ENCODE results near the gene DDT.

DDT gene

GRCh38 chr22:24010018-24010391 is 35.8 kb upstream of the DDT start:
- no peaks in the 10 kb centered on the region for H3K36me3 ChIP-seq (ENCODE audit: insufficient read depth)
- H4K20me1 ChIP-seq (ENCODE audit: insufficient read depth): no peaks in the 10 kb centered on the region
- no peak overlapping the region for H3K9ac ChIP-seq
- peaks cover 22% of the 10 kb centered on the region; the same call in 1 of the 2 replicates for H3K79me2 ChIP-seq (ENCODE audit: insufficient read depth, low read depth)
- peaks cover 16% of the 10 kb centered on the region for H3K4me1 ChIP-seq (ENCODE audit: low read depth, poor library complexity, severe bottlenecking)
- no peak for TF ChIP-seq CTCF (conservative IDR thresholded peaks at IDR 0.05; ENCODE audit: low read depth, low read length)
- H2AFZ ChIP-seq (ENCODE audit: low read depth): peak overlapping the region; percentile 78; the same call in 1 of the 2 replicates
- H3K4me2 ChIP-seq: 0 out of 2 replicates have a peak overlapping the region, but pooled peaks have one; percentile 34
- H3K27me3 ChIP-seq (ENCODE audit: insufficient read depth, low read depth): no peaks in the 10 kb centered on the region
- no peak overlapping the region for H3K27ac ChIP-seq
- H3K4me3 ChIP-seq (IDR thresholded peaks at IDR 0.05; ENCODE audit: insufficient read depth, low read depth, low read length): no peak overlapping the region

- Histone ChIP-seq H3K4me2 (no peak overlapping the region), H2AFZ (ENCODE audit: low read depth) (no peak overlapping the region; the same call in 1 of the 2 replicates), H3K36me3 (ENCODE audit: insufficient read depth) (no peaks in the 10 kb centered on the region), H3K9ac (no peak overlapping the region), H4K20me1 (ENCODE audit: insufficient read depth) (no peaks in the 10 kb centered on the region), H3K79me2 (ENCODE audit: insufficient read depth, low read depth) (peaks cover 22% of the 10 kb centered on the region; the same call in 1 of the 2 replicates), H3K27ac (no peak overlapping the region), H3K4me3 (IDR thresholded peaks at IDR 0.05; ENCODE audit: insufficient read depth, low read depth, low read length) (no peak overlapping the region), H3K27me3 (ENCODE audit: insufficient read depth, low read depth) (no peaks in the 10 kb centered on the region), H3K4me1 (ENCODE audit: low read depth, poor library complexity, severe bottlenecking) (peaks cover 16% of the 10 kb centered on the region)
- no peak for TF ChIP-seq CTCF (conservative IDR thresholded peaks at IDR 0.05; ENCODE audit: low read depth, low read length)
Measured at GRCh38 chr22:24009227-24010017, 35.2 kb upstream of the DDT start.

GRCh38 chr22:24008381-24009226 is 34.4 kb upstream of the DDT start:
- H4K20me1 ChIP-seq (ENCODE audit: insufficient read depth): no peaks in the 10 kb centered on the region
- peaks cover 16% of the 10 kb centered on the region for H3K4me1 ChIP-seq (ENCODE audit: low read depth, poor library complexity, severe bottlenecking)
- no peak for TF ChIP-seq CTCF (conservative IDR thresholded peaks at IDR 0.05; ENCODE audit: low read depth, low read length)
- no peak overlapping the region for H3K4me2 ChIP-seq
- no peak overlapping the region for H3K27ac ChIP-seq
- no peak overlapping the region for H3K4me3 ChIP-seq (IDR thresholded peaks at IDR 0.05; ENCODE audit: insufficient read depth, low read depth, low read length)
- no peak overlapping the region for H3K9ac ChIP-seq
- no peaks in the 10 kb centered on the region for H3K27me3 ChIP-seq (ENCODE audit: insufficient read depth, low read depth)
- H3K36me3 ChIP-seq (ENCODE audit: insufficient read depth): no peaks in the 10 kb centered on the region
- H2AFZ ChIP-seq (ENCODE audit: low read depth): no peak overlapping the region
- H3K79me2 ChIP-seq (ENCODE audit: insufficient read depth, low read depth): peaks cover 20% of the 10 kb centered on the region; the same call in 1 of the 2 replicates

- H4K20me1 ChIP-seq (ENCODE audit: insufficient read depth): no peaks in the 10 kb centered on the region
- no peak overlapping the region for H2AFZ ChIP-seq (ENCODE audit: low read depth)
- peaks cover 16% of the 10 kb centered on the region for H3K4me1 ChIP-seq (ENCODE audit: low read depth, poor library complexity, severe bottlenecking)
- H3K9ac ChIP-seq: no peak overlapping the region
- no peak overlapping the region for H3K4me2 ChIP-seq
- no peak for TF ChIP-seq CTCF (conservative IDR thresholded peaks at IDR 0.05; ENCODE audit: low read depth, low read length)
- peaks cover 15% of the 10 kb centered on the region; the same call in 1 of the 2 replicates for H3K79me2 ChIP-seq (ENCODE audit: insufficient read depth, low read depth)
- no peak overlapping the region for H3K27ac ChIP-seq
- no peaks in the 10 kb centered on the region for H3K36me3 ChIP-seq (ENCODE audit: insufficient read depth)
- H3K4me3 ChIP-seq (IDR thresholded peaks at IDR 0.05; ENCODE audit: insufficient read depth, low read depth, low read length): no peak overlapping the region
- no peaks in the 10 kb centered on the region for H3K27me3 ChIP-seq (ENCODE audit: insufficient read depth, low read depth)
Measured at GRCh38 chr22:24008022-24008283, 33.7 kb upstream of the DDT start.

All from KMS-11 (cell line).